ELF-1 (cell line): ENCODE data around the gene SYT17.
A peak's percentile ranks its signal among the peaks of the same experiment; 100 is the strongest.

Experiments
- DNase-seq: peaks from one replicate; pipeline ENCODE4 v3.0.0-alpha.2; 2016; ENCODE audit warnings: low read depth, low spot score

SYT17 gene

GRCh38 chr16:19167710-19168370 is at the start of gene SYT17:
SYT17 (plus strand) TSS chr16:19168240; CDS start chr16:19168647, 407 bp downstream.
- DNase-seq: peak; percentile 82

DNA sequence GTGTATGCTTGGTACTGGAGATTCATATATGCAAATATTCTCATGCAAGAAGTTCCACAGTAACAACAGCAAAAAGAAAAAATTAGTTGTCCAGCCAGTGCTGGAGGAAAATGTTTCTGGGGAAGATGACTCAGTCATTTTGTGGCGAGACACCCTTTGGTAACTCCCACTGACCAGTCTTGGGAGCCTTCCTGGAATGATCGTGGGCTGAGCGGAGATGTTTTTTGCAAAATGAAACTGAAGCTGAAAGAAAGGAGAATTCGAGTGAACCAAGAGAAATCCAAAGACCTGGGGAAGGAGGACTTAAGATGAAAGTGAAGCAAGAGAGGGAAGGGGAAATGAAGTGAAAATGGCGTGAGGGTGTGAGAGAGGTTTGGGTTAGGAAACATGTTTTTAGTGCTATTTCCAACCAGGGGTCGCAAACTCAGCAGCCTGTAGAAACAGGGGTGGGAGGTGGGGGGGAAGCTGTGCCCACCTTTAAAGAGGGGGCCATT is 49.1 kb upstream of the SYT17 start:
- no peak for DNase-seq

DNA sequence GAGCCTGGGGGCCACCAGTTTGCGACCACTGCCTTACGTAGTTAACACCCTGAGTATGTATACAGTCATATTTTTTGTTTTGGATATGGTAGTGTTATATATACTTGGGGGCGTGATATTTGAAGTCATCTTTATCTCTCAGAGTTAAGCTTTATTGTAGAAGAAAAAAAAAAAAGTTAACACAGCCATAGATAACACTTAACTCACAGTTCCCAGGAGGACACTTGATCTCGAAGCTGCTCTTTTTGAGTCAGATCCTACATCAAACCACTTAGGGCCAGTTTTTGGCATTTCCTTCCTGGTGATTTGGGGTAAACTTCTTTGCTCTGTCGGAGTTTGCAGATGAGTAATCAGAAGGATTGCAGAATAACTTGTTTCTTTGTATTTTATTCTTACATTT is 48.5 kb upstream of the SYT17 start:
- DNase-seq: no peak

GRCh38 chr16:19123535-19124178 is 44.4 kb upstream of the SYT17 start:
- no peak for DNase-seq

GRCh38 chr16:19126300-19126699 is 41.7 kb upstream of the SYT17 start:
- DNase-seq: no peak

DNA sequence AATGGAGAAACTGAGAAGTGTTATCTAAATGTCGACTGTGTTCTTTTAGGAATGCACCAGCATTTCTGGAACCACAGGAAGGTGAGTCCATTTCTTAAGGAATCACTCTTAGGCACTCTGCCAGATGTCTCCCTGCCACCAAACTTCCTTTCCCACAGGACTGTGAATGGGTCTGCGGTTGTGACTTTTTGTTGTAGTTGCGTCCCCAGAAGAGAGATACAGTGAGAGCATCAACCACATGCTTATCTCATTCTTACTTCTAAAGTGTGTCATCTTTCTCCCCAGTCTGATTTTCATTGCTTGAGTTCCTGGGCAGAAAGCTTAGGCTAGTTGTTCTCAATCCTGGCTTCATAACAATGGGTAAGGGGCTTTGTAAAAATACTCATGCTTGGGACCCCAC is 40.8 kb upstream of the SYT17 start:
- DNase-seq: no peak

- no peak for DNase-seq
Observed at GRCh38 chr16:19127674-19128131, 40.3 kb upstream of the SYT17 start.

GRCh38 chr16:19128454-19129200 is 39.4 kb upstream of the SYT17 start:
- no peak for DNase-seq

DNA sequence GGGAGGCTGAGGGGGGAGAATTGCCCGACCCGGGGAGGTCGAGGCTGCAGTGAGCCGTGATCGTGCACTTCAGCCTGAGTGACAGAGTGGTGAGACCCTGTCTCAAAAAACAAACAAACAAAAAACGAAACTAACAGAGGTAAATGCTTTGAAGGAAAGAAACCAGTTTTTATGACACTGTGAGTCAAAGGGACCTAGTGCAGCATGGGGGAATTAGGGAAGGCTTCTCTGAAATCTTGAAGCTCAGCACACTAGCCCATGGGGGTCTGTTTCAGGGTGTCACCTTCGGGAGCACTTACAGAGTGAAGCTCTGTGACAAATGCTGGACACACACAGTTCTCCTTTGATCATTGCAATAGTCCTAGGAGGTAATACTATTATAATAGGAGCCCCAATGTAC is 37.7 kb upstream of the SYT17 start:
- DNase-seq: no peak

GRCh38 chr16:19130852-19131824 is 36.9 kb upstream of the SYT17 start:
- DNase-seq: peak; percentile 58

DNA sequence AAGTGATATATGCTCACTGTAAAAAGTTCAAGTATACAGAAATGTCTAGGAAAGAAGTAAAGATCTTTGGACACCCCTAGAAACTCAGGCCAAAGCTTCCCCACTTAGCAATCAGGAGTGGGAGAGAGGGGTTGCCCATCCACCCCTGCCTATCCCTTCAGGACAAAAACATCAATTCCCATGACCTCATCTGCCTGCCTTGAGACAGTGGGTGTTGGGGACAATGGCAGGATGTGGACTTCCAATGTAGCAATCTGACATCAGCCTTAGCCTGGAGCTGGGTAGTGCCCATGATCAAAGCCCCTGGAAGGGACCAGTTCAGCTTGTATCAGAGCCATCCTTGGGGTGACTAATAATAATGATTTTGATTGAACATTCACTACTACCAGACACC is 36.2 kb upstream of the SYT17 start:
- DNase-seq: no peak

DNA sequence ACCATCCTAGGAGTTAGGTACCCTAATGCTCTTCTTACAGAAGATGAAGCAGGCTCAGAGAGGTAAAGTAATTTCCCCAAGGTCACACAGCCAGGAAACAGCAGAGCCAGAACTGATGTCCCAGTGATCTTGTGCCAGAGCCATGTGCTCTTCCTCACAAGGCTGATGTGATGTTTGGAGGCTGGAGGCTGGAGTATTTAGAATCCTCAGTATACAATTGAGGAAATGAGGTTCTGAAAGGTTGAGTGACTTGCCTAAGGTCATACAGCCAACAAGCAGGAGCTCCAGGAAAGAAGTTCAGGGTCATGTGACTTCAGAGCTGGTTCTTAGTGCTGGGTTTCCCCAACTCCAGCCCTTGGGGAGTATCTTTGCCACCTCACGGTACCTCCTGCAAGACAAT is 35.8 kb upstream of the SYT17 start:
- no peak for DNase-seq

DNA sequence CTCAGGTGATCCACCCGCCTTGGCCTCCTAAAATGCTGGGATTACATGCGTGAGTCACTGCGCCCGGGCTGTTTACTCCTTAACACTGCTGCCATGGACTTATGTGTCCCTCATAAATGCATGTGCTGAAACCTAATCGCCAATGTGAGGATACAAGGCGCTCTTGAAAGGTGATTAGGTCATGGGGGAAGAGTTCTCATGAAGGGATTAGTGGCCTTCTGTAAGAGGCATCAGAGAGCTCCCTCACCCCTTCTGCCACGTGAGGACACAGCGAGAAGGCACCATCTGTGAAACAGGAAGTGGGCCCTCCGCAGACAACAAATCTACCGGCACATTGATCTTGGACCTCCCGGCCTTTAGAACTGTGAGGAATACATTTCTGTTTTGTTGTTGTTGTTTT is 35.1 kb upstream of the SYT17 start:
- DNase-seq: no peak

DNA sequence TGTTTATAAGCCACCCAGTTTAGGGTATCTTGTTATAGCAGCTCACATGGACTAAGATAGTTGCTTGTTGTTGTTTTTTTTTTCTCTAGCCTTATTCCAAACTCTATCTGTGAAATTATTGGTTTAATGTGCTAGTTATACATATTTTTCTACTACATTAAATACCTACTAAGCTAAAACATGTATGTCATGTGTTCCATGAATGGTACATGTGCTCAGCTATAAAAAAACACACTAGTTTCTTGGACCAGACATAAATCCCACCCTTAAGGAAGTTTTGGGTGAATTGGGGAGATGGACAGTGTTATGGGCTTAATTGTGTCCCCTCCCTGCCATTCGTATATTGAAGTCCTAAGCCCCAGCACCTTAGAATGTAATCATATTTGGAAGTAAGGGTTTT is 34.4 kb upstream of the SYT17 start:
- DNase-seq: no peak

DNA sequence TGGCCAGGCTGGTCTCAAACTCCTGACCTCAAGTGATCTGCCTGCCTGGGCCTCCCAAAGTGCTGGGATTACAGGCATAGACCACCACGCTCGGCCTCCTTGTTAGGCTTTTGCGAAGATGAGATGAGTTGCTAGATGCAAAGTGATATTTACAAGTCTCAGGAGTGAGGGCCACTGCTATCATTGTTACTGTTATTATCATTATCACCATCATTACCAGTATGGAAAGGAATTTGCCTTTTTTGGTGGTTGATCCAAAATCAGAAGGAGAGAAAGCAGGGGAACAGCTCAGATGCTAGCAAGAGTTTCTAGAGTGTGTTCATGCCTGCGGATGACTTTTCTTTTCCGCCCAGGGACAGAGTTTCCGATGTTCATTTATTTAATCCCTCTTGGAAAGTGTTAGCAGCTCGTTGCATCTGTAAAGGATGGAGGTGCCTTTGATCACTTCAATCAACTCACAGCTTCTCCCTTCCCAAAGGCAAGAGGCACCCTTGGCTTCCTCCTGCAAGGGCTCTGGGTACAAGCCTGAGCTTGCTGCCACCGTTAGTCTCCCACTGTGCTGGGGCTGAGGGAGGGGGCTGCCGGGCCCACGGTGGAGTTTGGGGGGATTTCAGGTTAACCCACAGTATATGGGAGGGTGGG is 32.7 kb upstream of the SYT17 start:
- DNase-seq: no peak

- no peak for DNase-seq
Observed at GRCh38 chr16:19135896-19136438, 32.1 kb upstream of the SYT17 start.

GRCh38 chr16:19136549-19137196 is 31.4 kb upstream of the SYT17 start:
- no peak for DNase-seq

- DNase-seq: no peak
Observed at GRCh38 chr16:19137201-19138128, 30.6 kb upstream of the SYT17 start.

GRCh38 chr16:19138601-19139000 is 29.4 kb upstream of the SYT17 start:
- no peak for DNase-seq
